Measurements from ENCODE around the gene C8A. TPM values are rescaled to one million over a fixed set of nuclear protein-coding genes. Genes with fewer than 3 reads are reported as not detected.

The C8A gene
- total RNA-seq, 1 experiment from 2014 or later: not detected

GRCh38 chr1:56850922-56851321 is 3.7 kb upstream of the C8A start:
- no peak overlapping the region for H3K4me3 Mint-ChIP-seq (ENCODE audit: low read depth, unreplicated experiment)
- CTCF ChIA-PET: no interaction called here
- H3K36me3 Mint-ChIP-seq (ENCODE audit: insufficient read depth, unreplicated experiment): no peaks in the 10 kb centered on the region
- no peaks in the 10 kb centered on the region for H3K4me1 Mint-ChIP-seq (ENCODE audit: low read depth, unreplicated experiment)
- TF ChIP-seq CTCF (IDR thresholded peaks at IDR 0.05; ENCODE audit: unreplicated experiment): no peak
- DNase-seq: no peak
- no TSS peak for BruUV-seq (replicated peaks)
- intact Hi-C loops (cut with micrococcal nuclease; ENCODE audit: unreplicated experiment): no loop called here
- H3K27ac Mint-ChIP-seq (ENCODE audit: unreplicated experiment): no peak overlapping the region
- peaks cover 25% of the 10 kb centered on the region for H3K27me3 Mint-ChIP-seq (ENCODE audit: unreplicated experiment)
- H3K9me3 Mint-ChIP-seq (ENCODE audit: low read depth, unreplicated experiment): peaks cover 6% of the 10 kb centered on the region

- intact Hi-C loops (cut with micrococcal nuclease; ENCODE audit: unreplicated experiment): no loop called here
- H3K4me1 Mint-ChIP-seq (ENCODE audit: low read depth, unreplicated experiment): no peaks in the 10 kb centered on the region
- peaks cover 25% of the 10 kb centered on the region for H3K27me3 Mint-ChIP-seq (ENCODE audit: unreplicated experiment)
- H3K9me3 Mint-ChIP-seq (ENCODE audit: low read depth, unreplicated experiment): peaks cover 6% of the 10 kb centered on the region
- no TSS peak for BruUV-seq (replicated peaks)
- no peak for TF ChIP-seq CTCF (IDR thresholded peaks at IDR 0.05; ENCODE audit: unreplicated experiment)
- no peak overlapping the region for H3K27ac Mint-ChIP-seq (ENCODE audit: unreplicated experiment)
- H3K4me3 Mint-ChIP-seq (ENCODE audit: low read depth, unreplicated experiment): no peak overlapping the region
- CTCF ChIA-PET: no interaction called here
- DNase-seq: no peak
- H3K36me3 Mint-ChIP-seq (ENCODE audit: insufficient read depth, unreplicated experiment): no peaks in the 10 kb centered on the region
Measured at GRCh38 chr1:56852476-56852875, 2.1 kb upstream of the C8A start.

GRCh38 chr1:56855190-56855589 is 593 bp downstream of the C8A start:
- TF ChIP-seq CTCF (IDR thresholded peaks at IDR 0.05; ENCODE audit: unreplicated experiment): no peak
- Mint-ChIP-seq H3K4me1 (ENCODE audit: low read depth, unreplicated experiment) (no peaks in the 10 kb centered on the region), H3K27me3 (ENCODE audit: unreplicated experiment) (peaks cover 8% of the 10 kb centered on the region), H3K9me3 (ENCODE audit: low read depth, unreplicated experiment) (peaks cover 3% of the 10 kb centered on the region), H3K27ac (ENCODE audit: unreplicated experiment) (no peak overlapping the region), H3K36me3 (ENCODE audit: insufficient read depth, unreplicated experiment) (no peaks in the 10 kb centered on the region), H3K4me3 (ENCODE audit: low read depth, unreplicated experiment) (no peak overlapping the region)
- CTCF ChIA-PET: no interaction called here
- intact Hi-C loops (cut with micrococcal nuclease; ENCODE audit: unreplicated experiment): no loop called here
- no TSS peak for BruUV-seq (replicated peaks)
- no peak for DNase-seq

GRCh38 chr1:56856186-56856585 is 1.6 kb downstream of the C8A start:
- Mint-ChIP-seq H3K9me3 (ENCODE audit: low read depth, unreplicated experiment) (peaks cover 7% of the 10 kb centered on the region), H3K27me3 (ENCODE audit: unreplicated experiment) (peaks cover 8% of the 10 kb centered on the region), H3K27ac (ENCODE audit: unreplicated experiment) (no peak overlapping the region), H3K36me3 (ENCODE audit: insufficient read depth, unreplicated experiment) (no peaks in the 10 kb centered on the region), H3K4me1 (ENCODE audit: low read depth, unreplicated experiment) (no peaks in the 10 kb centered on the region), H3K4me3 (ENCODE audit: low read depth, unreplicated experiment) (no peak overlapping the region)
- no peak for TF ChIP-seq CTCF (IDR thresholded peaks at IDR 0.05; ENCODE audit: unreplicated experiment)
- CTCF ChIA-PET: no interaction called here
- BruUV-seq (replicated peaks): no TSS peak
- intact Hi-C loops (cut with micrococcal nuclease; ENCODE audit: unreplicated experiment): no loop called here
- DNase-seq: no peak

- intact Hi-C loops (cut with micrococcal nuclease; ENCODE audit: unreplicated experiment): no loop called here
- H3K4me3 Mint-ChIP-seq (ENCODE audit: low read depth, unreplicated experiment): no peak overlapping the region
- DNase-seq: no peak
- H3K27me3 Mint-ChIP-seq (ENCODE audit: unreplicated experiment): no peaks in the 10 kb centered on the region
- TF ChIP-seq CTCF (IDR thresholded peaks at IDR 0.05; ENCODE audit: unreplicated experiment): no peak
- no peaks in the 10 kb centered on the region for H3K36me3 Mint-ChIP-seq (ENCODE audit: insufficient read depth, unreplicated experiment)
- H3K4me1 Mint-ChIP-seq (ENCODE audit: low read depth, unreplicated experiment): no peaks in the 10 kb centered on the region
- CTCF ChIA-PET: no interaction called here
- peaks cover 7% of the 10 kb centered on the region for H3K9me3 Mint-ChIP-seq (ENCODE audit: low read depth, unreplicated experiment)
- no peak overlapping the region for H3K27ac Mint-ChIP-seq (ENCODE audit: unreplicated experiment)
- no TSS peak for BruUV-seq (replicated peaks)
Measured at GRCh38 chr1:56859287-56859686, 4.7 kb downstream of the C8A start.
